Measurements from ENCODE around the gene AKAP6.

- TF ChIP-seq CTCF (IDR thresholded peaks at IDR 0.05; ENCODE audit: low read depth, low read length, missing input control) (no peak), RAD21 (IDR thresholded peaks at IDR 0.05) (no peak), ATF3 (IDR thresholded peaks at IDR 0.05) (no peak)
Measured at GRCh38 chr14:32372154-32372553, 43.1 kb downstream of the AKAP6 start.
